GM12878 (cell line): ENCODE data around the gene RNU2-1.

ENCODE experiments used
- CREB1 ChIP-seq: IDR thresholded peaks from 2 replicates; pipeline ENCODE4 v1.6.1; 2012; ENCODE audit warnings: low read depth, mild to moderate bottlenecking, inconsistent platforms
- CTCF ChIP-seq, 3 experiments: IDR thresholded peaks in 2 of 3; conservative IDR thresholded peaks in 1 of 3; 2 replicates each; pipeline ENCODE4 v1.5.1; 2011; ENCODE audit warnings: low read depth in 3 of 3, low read length in 3 of 3, mild to moderate bottlenecking in 3 of 3, control low read depth in 2 of 3, moderate library complexity in 2 of 3, inconsistent platforms in 1 of 3, mixed read lengths in 1 of 3; ENCODE audit not compliant: control insufficient read depth in 2 of 3, insufficient read depth in 1 of 3; ENCODE audit errors: extremely low read depth in 1 of 3
- IKZF1 ChIP-seq: fragments of 450-650 bp; conservative IDR thresholded peaks from 2 replicates; pipeline ENCODE4 v1.6.1; 2017; ENCODE audit warnings: antibody characterized with exemption, mild to moderate bottlenecking
- MAX ChIP-seq: IDR thresholded peaks from 2 replicates; pipeline ENCODE4 v1.6.1; 2012; ENCODE audit warnings: low read depth, low read length, improper control_type of control experiment
- YY1 ChIP-seq: IDR thresholded peaks from 2 replicates; pipeline ENCODE4 v1.6.1; 2011; ENCODE audit warnings: low read depth, mild to moderate bottlenecking, low read length

DNA sequence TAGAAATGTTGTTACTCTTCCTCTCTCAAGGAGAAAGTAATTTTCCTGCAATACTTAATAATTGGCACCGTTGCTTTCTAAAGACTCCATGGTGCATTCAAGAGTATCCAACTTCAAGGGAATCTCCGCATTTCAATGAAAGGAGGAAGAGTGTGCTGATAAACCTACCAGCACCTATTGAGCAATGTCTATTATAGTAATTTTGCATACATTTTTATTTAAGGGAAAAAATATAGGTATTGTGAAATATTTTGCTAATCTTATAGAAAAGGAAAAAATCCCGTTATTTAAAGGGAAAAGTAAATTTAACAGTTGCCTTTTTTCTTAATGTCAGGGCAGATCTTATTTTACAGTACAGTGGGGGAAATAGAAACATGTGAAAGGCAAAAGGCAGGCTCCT, 23.2 kb downstream of the RNU2-1 start:
- no peak for TF ChIP-seq YY1
- TF ChIP-seq MAX: no peak
- no peak for TF ChIP-seq CTCF (IDR thresholded peaks at IDR 0.05 in 2 of 3, conservative IDR thresholded peaks at IDR 0.05 in 1 of 3; ENCODE audit: control insufficient read depth in 2 of 3, extremely low read depth in 1 of 3, insufficient read depth in 1 of 3, low read depth in 3 of 3, low read length in 3 of 3)
- no peak for TF ChIP-seq IKZF1
- no peak for TF ChIP-seq CREB1
